ENCODE data around the gene LRRC52.

LRRC52 gene

GRCh38 chr1:165543532-165544438 lies at the start of gene LRRC52:
Gene LRRC52 (plus strand): TSS chr1:165544000. CDS start chr1:165544297, 297 bp downstream.
- DNase-seq, result peak; percentile 37

- DNase-seq, result no peak
Measured at GRCh38 chr1:165494949-165495857, 48.6 kb upstream of the LRRC52 start.

- DNase-seq, result no peak
Measured at GRCh38 chr1:165495858-165496205, 48.0 kb upstream of the LRRC52 start.

GRCh38 chr1:165496501-165496900 lies 47.3 kb upstream of the LRRC52 start:
- DNase-seq, result no peak

- no peak for DNase-seq
Measured at GRCh38 chr1:165497069-165498013, 46.5 kb upstream of the LRRC52 start.

GRCh38 chr1:165501330-165501969 lies 42.4 kb upstream of the LRRC52 start:
- no peak for DNase-seq

- DNase-seq, result no peak
Measured at GRCh38 chr1:165501970-165502348, 41.8 kb upstream of the LRRC52 start.

GRCh38 chr1:165507570-165507969 lies 36.2 kb upstream of the LRRC52 start:
- DNase-seq, result no peak

GRCh38 chr1:165508291-165508690 lies 35.5 kb upstream of the LRRC52 start:
- no peak for DNase-seq

- no peak for DNase-seq
Measured at GRCh38 chr1:165512816-165513215, 31.0 kb upstream of the LRRC52 start.

GRCh38 chr1:165516469-165516868 lies 27.3 kb upstream of the LRRC52 start:
- no peak for DNase-seq

- no peak for DNase-seq
Measured at GRCh38 chr1:165520646-165521045, 23.2 kb upstream of the LRRC52 start.

- DNase-seq, result no peak
Measured at GRCh38 chr1:165524639-165525285, 19.0 kb upstream of the LRRC52 start.

GRCh38 chr1:165525708-165526107 lies 18.1 kb upstream of the LRRC52 start:
- DNase-seq, result no peak

GRCh38 chr1:165527251-165528007 lies 16.4 kb upstream of the LRRC52 start:
- DNase-seq, result no peak

- no peak for DNase-seq
Measured at GRCh38 chr1:165531021-165531420, 12.8 kb upstream of the LRRC52 start.

- DNase-seq, result no peak
Measured at GRCh38 chr1:165532053-165532452, 11.7 kb upstream of the LRRC52 start.

GRCh38 chr1:165533254-165533653 lies 10.5 kb upstream of the LRRC52 start:
- DNase-seq, result no peak

- no peak for DNase-seq
Measured at GRCh38 chr1:165536016-165536415, 7.8 kb upstream of the LRRC52 start.

- no peak for DNase-seq
Measured at GRCh38 chr1:165537356-165538109, 6.3 kb upstream of the LRRC52 start.
